GM18907 (cell line): ENCODE results near the gene TMEM273.

Experiments
- ATAC-seq: cut with Tn5 transposase; IDR thresholded peaks from one replicate; pipeline ENCODE4 v1.9.1; 2021; ENCODE audit warnings: mild to moderate bottlenecking, moderate library complexity; ENCODE audit not compliant: unreplicated experiment

The TMEM273 gene

DNA sequence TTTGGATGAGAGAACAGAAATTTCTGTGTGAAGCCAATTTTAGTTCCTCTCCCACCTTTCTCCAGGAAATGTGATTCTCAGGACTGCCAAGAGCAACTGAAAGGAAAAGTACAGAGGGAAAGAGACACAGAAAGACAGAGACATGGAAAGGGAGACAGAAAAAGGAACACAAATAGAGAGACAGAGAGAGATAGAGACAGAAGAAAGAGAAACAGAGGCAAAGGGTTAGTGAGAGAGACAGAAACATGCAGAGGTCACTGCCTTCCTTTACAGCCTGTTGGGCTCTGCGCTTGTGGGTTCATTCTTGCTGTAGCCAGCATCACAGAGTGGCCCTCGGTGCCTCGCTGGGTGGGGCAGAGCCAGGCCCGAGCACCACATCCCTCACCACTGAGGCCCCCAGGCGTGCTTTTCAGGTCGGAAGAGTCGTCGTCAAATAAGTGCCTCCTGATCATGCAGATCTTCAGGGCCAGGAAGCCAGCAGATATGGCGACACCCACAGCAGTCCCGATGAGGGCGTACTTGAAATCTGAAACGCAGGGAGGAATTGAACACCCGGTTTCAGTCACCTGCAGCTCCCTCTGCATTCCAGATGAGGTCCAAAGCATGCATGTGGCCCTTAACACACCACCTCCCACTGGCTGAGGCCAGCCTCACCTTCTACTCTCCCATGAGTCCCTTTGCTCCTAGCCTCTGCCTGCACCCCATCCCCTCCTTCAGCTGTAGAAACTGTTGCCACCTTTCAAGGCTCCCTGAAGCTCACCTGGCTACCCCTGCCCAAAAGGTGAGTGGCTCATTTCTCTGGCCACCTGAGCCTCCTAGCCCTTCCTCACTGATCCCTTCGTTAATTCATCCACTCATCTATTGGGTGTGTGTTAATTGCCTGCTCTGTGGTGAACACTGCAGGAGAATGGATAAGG is 21.4 kb downstream of the TMEM273 start:
- no peak for ATAC-seq

- ATAC-seq, result no peak
These were observed 22.2 kb downstream of the TMEM273 start for GRCh38 chr10:49165821-49166483.

- no peak for ATAC-seq
These were observed 22.9 kb downstream of the TMEM273 start for GRCh38 chr10:49165259-49165658.

DNA sequence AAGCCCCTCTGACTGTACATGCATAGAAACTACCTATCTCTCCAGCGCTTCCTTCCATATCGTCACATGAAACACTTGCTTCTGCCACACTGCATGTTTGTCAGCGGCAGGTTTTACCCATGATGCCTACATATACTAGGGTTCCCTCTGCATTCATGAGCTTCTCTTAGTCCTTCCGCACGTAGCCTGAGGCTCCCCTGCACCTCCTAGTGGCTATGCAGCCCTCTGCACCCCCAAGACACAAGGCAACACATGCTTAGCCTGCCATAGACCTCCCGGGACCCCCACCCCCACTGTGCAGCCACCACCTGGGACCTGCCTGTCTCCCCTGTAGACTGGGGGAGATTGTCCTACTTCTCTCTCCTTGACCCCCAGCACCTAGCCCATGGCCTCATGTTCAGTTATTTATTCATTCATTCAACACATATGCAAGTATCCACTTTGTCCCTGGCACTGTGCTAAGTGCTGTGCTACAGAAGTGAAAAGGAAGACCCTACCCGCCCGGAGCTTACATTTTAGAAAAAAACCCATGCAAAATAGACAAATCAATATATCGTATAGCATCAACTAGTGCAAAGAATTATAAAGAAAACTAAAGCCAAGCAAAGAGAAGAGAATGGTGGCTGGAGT is 23.5 kb downstream of the TMEM273 start:
- peak; percentile 85 for ATAC-seq

- ATAC-seq, result no peak
These were observed 24.4 kb downstream of the TMEM273 start for GRCh38 chr10:49163741-49164140.

GRCh38 chr10:49162761-49163310 is 25.4 kb downstream of the TMEM273 start:
- no peak for ATAC-seq

- ATAC-seq, result no peak
These were observed 26.1 kb downstream of the TMEM273 start for GRCh38 chr10:49162063-49162462.

- ATAC-seq, result no peak
These were observed 26.7 kb downstream of the TMEM273 start for GRCh38 chr10:49161411-49161997.

DNA sequence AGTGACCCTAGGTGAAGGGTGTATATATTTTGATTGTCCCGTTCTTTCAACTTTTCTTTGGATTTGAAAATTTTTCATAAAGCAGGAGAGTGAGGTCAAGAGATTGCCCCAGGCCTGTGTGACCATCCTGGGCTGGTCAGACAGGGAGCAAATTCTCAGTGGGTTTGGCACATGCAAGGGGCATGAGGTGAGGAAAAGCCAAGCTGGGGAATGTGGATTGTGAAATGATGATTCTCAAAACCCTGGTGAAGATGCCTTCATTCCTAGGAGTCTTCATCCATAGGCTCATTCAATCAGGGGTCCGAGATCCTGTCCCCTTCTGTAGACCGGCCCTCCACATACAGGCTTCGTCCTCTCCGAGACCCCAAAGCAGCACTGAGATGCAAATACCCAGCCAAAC is 27.4 kb downstream of the TMEM273 start:
- ATAC-seq, result no peak

DNA sequence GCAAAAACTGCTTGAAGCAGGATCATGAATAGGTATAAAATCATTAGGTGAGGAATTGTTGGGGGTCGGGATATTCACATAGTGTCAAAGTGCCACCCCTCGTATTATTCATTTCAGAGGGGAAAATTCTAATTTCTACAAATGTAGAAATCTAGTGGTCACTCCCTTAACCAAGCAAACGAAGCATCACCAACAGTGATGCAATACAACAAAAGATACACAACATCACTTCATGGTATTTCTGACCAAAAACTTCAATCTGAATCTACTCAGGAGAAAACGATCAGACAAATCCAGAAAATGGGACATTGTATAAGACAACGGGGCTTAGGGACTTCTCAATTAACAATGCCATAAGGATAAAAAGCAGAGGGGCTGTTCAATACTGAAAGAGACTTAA is 28.1 kb downstream of the TMEM273 start:
- no peak for ATAC-seq

GRCh38 chr10:49158915-49159314 is 29.3 kb downstream of the TMEM273 start:
- ATAC-seq, result no peak

GRCh38 chr10:49158404-49158803 is 29.8 kb downstream of the TMEM273 start:
- ATAC-seq, result no peak

DNA sequence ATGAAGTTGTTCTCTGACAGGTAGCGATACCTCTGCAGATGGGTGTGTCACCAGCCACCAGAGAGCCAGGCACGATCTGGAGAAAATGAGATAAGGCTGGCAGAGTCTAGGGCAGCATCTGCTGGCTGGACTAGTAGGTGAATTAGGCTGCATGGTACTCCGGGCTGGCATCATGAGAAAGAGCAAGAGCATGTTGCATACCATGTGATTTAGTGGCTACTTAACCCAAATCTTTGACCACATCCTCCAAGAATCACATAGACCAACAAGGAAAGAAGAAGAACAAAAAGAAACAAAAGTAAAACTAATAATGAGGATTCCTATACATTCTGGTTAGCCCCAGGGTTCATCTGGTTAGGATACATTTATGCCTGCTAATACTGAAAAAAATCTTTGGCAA is 31.0 kb downstream of the TMEM273 start:
- no peak for ATAC-seq

DNA sequence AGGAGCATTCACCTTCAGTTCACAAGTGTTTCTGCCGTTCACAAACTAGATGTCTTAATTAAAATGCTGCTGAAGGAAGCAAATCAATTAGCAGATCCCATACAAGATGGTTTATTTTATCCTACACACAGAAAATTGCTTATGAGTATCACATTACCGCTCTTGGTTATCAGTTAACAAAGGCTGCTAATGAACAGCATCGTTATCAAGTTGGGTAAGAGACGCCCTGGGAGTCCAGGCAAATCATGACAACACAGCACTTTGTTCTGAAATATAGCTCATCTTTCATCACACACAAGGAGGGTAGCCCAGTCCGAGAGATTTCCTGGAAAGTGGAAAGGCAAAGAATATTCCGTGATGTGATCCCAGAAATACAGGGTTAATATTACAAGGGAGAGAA is 33.5 kb downstream of the TMEM273 start:
- ATAC-seq, result no peak

DNA sequence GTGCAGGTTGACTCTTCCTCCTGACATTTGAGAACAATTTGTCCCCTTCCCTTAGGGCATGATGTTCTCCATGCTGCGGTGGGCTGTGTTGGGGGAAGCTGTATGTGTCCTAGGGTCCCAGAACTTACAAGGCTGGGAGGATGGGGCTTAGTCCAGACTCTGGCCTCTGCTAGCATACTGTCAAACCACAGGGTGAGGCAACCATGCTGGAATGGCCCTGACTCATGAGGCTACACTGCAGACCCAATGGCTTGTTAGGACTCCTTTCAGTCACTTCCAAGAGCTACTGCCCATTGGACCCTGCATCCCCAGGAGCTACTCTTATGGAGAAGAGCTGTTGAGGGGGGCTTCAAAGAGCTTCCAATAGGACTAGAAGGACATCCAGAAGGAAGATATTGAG is 34.2 kb downstream of the TMEM273 start:
- no peak for ATAC-seq

DNA sequence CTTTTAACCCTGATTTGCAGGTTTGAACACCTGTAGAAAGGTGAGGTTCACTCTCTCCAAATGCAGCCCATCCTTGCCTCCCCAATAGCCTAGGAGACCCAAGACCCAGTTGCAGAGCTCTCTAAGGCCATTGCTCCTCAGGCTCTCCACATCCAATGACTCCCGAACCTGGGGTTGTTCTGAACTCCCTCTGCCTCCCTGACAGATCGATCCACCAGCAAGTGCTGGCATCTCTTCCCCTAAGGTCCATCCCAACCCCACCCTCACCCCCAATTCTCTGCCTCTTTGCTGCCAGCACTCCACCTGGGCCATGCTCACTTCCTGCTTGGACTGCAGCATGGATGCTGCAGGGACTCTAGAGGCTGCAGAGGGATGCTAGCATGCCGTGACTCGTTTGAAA is 35.1 kb downstream of the TMEM273 start:
- ATAC-seq, result no peak

- ATAC-seq, result no peak
These were observed 35.5 kb downstream of the TMEM273 start for GRCh38 chr10:49152663-49153062.

GRCh38 chr10:49152037-49152436 is 36.2 kb downstream of the TMEM273 start:
- no peak for ATAC-seq

DNA sequence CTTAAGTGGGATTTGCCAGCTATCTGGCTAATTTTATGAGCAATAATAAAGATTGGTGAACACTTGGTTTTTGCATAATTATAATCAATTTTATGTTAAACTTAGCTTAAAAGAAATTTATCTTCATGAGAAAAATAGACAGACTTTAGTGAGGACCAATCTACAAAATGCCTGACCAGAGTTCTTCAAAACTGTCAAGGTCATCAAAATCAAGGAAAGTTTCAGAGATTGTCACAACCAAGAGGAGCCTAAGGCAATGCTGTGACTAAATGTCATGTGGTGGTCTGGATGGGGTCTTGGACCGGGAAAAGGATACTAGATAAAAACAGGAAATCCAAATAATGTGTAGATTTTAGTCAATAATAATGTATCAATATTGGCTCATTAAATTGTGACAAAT is 36.7 kb downstream of the TMEM273 start:
- ATAC-seq, result no peak

- no peak for ATAC-seq
These were observed 37.2 kb downstream of the TMEM273 start for GRCh38 chr10:49151025-49151445.

DNA sequence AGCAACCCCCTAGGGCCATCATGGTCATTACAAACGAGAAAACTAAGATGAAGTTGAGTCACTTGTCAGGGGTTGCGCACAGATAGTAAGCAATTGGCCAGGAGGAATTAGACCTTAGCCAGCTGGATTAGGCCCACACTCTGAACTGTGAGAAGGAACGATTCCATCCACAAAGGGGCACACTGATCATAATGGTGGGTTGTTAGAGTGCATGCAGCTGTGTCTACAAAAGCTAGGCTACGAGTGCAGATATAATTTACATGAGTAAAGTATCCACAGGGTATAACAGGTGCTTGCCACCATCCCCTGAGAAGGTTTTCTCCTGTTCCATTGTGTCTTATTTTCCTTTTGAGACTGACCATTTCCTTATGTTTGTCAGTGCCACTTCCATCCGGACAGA is 37.8 kb downstream of the TMEM273 start:
- no peak for ATAC-seq
